HCT116 (cell line): ENCODE results near the gene CILP2. TPM values are rescaled to one million over a fixed set of nuclear protein-coding genes. Genes with fewer than 3 reads are reported as not detected.

Experiments
- ATAC-seq: fragments of 200-7000 bp; cut with Tn5 transposase; 2 replicates; pipeline ENCODE4 v1.9.1; 2020; ENCODE audit warnings: mild to moderate bottlenecking, moderate library complexity
- BruUV-seq: library from RNA; stranded (reverse); fragments of 400-500 nt; replicated peaks from 2 replicates; lab custom pipeline; 2021; lab: Mats Ljungman, UMichigan
- CTCF ChIA-PET: fragments of 300-600 bp; sonication (Branson Sonifier 250); formaldehyde crosslinking; loops from one replicate; lab custom pipeline; 2021; ENCODE audit warnings: antibody characterized with exemption; lab: Charles Lee
- POLR2A ChIA-PET: fragments of 300-600, 350-600 bp; sonication (Branson Sonifier 250); formaldehyde crosslinking; loops from one replicate; lab custom pipeline; 2021; ENCODE audit warnings: antibody characterized with exemption; lab: Charles Lee
- RAD21 ChIA-PET, 2 experiments: fragments of 300-600 bp; sonication (Branson Sonifier 250); formaldehyde crosslinking; loops; one replicate each; lab custom pipeline; 2023; ENCODE audit warnings: low total read pairs in 2 of 2; ENCODE audit not compliant: uncharacterized antibody in 2 of 2, unreplicated experiment in 2 of 2, low non-redundant PET in 1 of 2; lab: Charles Lee
- DNase-seq: peaks from one replicate; pipeline ENCODE4 v3.0.0-alpha.2; 2010; ENCODE audit warnings: low read depth, low spot score
- H2AFZ ChIP-seq: fragments of 200-600 bp; shearing (Covaris generic), sonication (generic); 2 replicates; pipeline ENCODE4 v1.6.1; 2017; ENCODE audit warnings: low read depth, mixed run types, mixed read lengths, antibody characterized with exemption, low read length; ENCODE audit not compliant: poor library complexity, severe bottlenecking
- H3K27ac ChIP-seq: 2 replicates; pipeline ENCODE4 v1.5.1; 2012; ENCODE audit warnings: low read depth, low read length
- H3K27me3 ChIP-seq: fragments of 200-600 bp; sonication (generic); 2 replicates; pipeline ENCODE4 v1.6.1; 2016; ENCODE audit warnings: mixed run types, low read length, mixed read lengths; ENCODE audit not compliant: insufficient read depth
- H3K36me3 ChIP-seq, 2 experiments: fragments of 200-500 bp in 1 of 2; fragments of 200-600 bp in 1 of 2; sonication (Bioruptor generic) in 1 of 2; sonication (generic) in 1 of 2; 2 replicates each; pipeline versions ENCODE4 v1.5.1 to v1.6.1; 2014 to 2016; ENCODE audit warnings: low read length in 2 of 2, inconsistent platforms in 1 of 2, mixed read lengths in 1 of 2, mixed run types in 1 of 2; ENCODE audit not compliant: insufficient read depth in 2 of 2, control insufficient read depth in 1 of 2
- H3K4me1 ChIP-seq, 2 experiments: fragments of 200-600 bp in 1 of 2; sonication (generic) in 1 of 2; 2 replicates each; pipeline versions ENCODE4 v1.5.1 to v1.6.1; 2012 to 2017; ENCODE audit warnings: low read length in 2 of 2, inconsistent platforms in 1 of 2, mild to moderate bottlenecking in 1 of 2, mixed read lengths in 1 of 2, mixed run types in 1 of 2, moderate library complexity in 1 of 2; ENCODE audit not compliant: insufficient read depth in 2 of 2, control insufficient read depth in 1 of 2
- H3K4me2 ChIP-seq: fragments of 200-600 bp; sonication (generic); 2 replicates; pipeline ENCODE4 v1.6.1; 2017; ENCODE audit warnings: mixed run types, low read length, mixed read lengths
- H3K4me3 ChIP-seq, 2 experiments: fragments of 200-600 bp in 1 of 2; sonication (generic) in 1 of 2; replicated peaks in 1 of 2; 2 replicates each; pipeline ENCODE4 v1.5.1; 2011 to 2016; ENCODE audit warnings: low read length in 2 of 2, control low read depth in 1 of 2, low read depth in 1 of 2, mild to moderate bottlenecking in 1 of 2, mixed read lengths in 1 of 2, mixed run types in 1 of 2
- H3K79me2 ChIP-seq: fragments of 200-600 bp; sonication (generic); 2 replicates; pipeline ENCODE4 v1.6.1; 2017; ENCODE audit warnings: mild to moderate bottlenecking, mixed run types, low read length, moderate library complexity, mixed read lengths; ENCODE audit not compliant: insufficient read depth
- H3K9ac ChIP-seq: fragments of 200-600 bp; sonication (generic); 2 replicates; pipeline ENCODE4 v1.6.1; 2016; ENCODE audit warnings: low read length, mixed read lengths
- H3K9me2 ChIP-seq: fragments of 200-600 bp; sonication (generic), shearing (Covaris generic); 2 replicates; pipeline ENCODE4 v1.6.1; 2017; ENCODE audit warnings: mixed run types, mild to moderate bottlenecking, moderate library complexity; ENCODE audit not compliant: insufficient read depth
- H3K9me3 ChIP-seq, 2 experiments: fragments of 200-500 bp in 1 of 2; fragments of 200-600 bp in 1 of 2; sonication (Bioruptor generic) in 1 of 2; sonication (generic) in 1 of 2; 2 replicates each; pipeline ENCODE4 v1.6.1; 2014 to 2017; ENCODE audit warnings: low read length in 2 of 2, mixed read lengths in 2 of 2, inconsistent platforms in 1 of 2, low read depth in 1 of 2, mild to moderate bottlenecking in 1 of 2, mixed run types in 1 of 2, moderate library complexity in 1 of 2; ENCODE audit not compliant: control insufficient read depth in 1 of 2, insufficient read depth in 1 of 2
- H4K20me1 ChIP-seq: fragments of 200-600 bp; sonication (generic), shearing (Covaris generic); 2 replicates; pipeline ENCODE4 v1.6.1; 2017; ENCODE audit warnings: mixed run types, mild to moderate bottlenecking, moderate library complexity; ENCODE audit not compliant: insufficient read depth
- CBX3 ChIP-seq: IDR thresholded peaks from 2 replicates; pipeline ENCODE4 v1.6.1; 2012; ENCODE audit warnings: low read depth
- EGR1 ChIP-seq: IDR thresholded peaks from 2 replicates; pipeline ENCODE4 v1.6.1; 2012; ENCODE audit warnings: low read depth
- ELF1 ChIP-seq: IDR thresholded peaks from 2 replicates; pipeline ENCODE4 v1.6.1; 2012; ENCODE audit warnings: low read depth, borderline replicate concordance
- EZH2phosphoT487 ChIP-seq: fragments of 200-600 bp; IDR thresholded peaks from 2 replicates; pipeline ENCODE4 v1.6.1; 2018; ENCODE audit warnings: antibody characterized with exemption, borderline replicate concordance
- POLR2A ChIP-seq: IDR thresholded peaks from 2 replicates; pipeline ENCODE4 v1.7.0; 2011; ENCODE audit warnings: borderline replicate concordance; ENCODE audit not compliant: insufficient read depth, insufficient read length; ENCODE audit errors: extremely low read depth
- SIN3A ChIP-seq: IDR thresholded peaks from 2 replicates; pipeline ENCODE4 v1.6.1; 2012; ENCODE audit warnings: low read depth
- SP1 ChIP-seq: IDR thresholded peaks from 2 replicates; pipeline ENCODE4 v1.6.1; 2012; ENCODE audit warnings: low read depth
- YY1 ChIP-seq: IDR thresholded peaks from 2 replicates; pipeline ENCODE4 v1.6.1; 2011; ENCODE audit warnings: low read length, low read depth, moderate library complexity, mild to moderate bottlenecking; ENCODE audit not compliant: insufficient replicate concordance; ENCODE audit errors: extremely low read depth
- ZFX ChIP-seq: fragments of 450-650 bp; IDR thresholded peaks from 2 replicates; pipeline ENCODE4 v1.6.1; 2017
- ZNF274 ChIP-seq: fragments of 200-500 bp; sonication (Bioruptor generic); IDR thresholded peaks from 2 replicates; pipeline ENCODE4 v1.6.1; 2014; ENCODE audit warnings: mild to moderate bottlenecking, low read depth, low read length, inconsistent platforms
- intact Hi-C: fragments of 100-400 bp; cut with micrococcal nuclease; formaldehyde crosslinking; loops from 2 replicates; pipeline ENCODE4 v1.10.0; 2022
- total RNA-seq: library from RNA; stranded (reverse); gene quantifications from one replicate; pipeline ENCODE4 v1.2.1, GENCODE V29; 2021; ENCODE audit not compliant: unreplicated experiment
- TF ChIP-seq, protein P1 (sequence below): IDR thresholded peaks from 2 replicates; pipeline ENCODE4 v1.6.1; 2011; ENCODE audit warnings: mild to moderate bottlenecking, low read length, moderate library complexity; ENCODE audit not compliant: insufficient replicate concordance; ENCODE audit errors: extremely low read depth

The CILP2 gene
- total RNA-seq, 1 experiment from 2014 or later = 13.1 TPM

DNA sequence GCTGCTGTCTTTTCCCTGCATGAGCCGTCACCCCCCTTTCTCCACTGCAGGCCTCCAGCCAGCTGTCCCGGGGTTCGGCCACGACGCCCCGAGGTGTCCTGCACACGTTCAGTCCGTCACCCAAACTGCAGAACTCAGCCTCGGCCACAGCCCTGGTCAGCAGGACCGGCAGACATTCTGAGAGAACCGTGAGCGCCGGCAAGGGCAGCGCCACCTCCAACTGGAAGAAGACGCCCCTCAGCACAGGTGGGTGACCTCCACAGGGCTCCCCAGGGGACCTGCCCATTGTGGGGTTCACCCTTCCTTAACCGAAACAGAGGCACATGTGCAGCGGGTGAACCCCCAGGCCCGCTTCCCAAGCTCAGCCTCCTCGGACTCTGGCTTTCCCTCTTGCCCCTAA is 35.8 kb upstream of the CILP2 start:
- Histone ChIP-seq H3K4me1 (no peaks in the 10 kb centered on the region), H3K36me3 (peaks cover 18 to 47% of the 10 kb centered on the region in 2 experiments; a peak in 3 of 4 replicates), H3K27ac (no peak overlapping the region), H2AFZ (no peak overlapping the region), H3K9me3 (no peaks in the 10 kb centered on the region), H3K27me3 (no peaks in the 10 kb centered on the region), H3K9me2 (no peaks in the 10 kb centered on the region), H3K4me2 (no peak overlapping the region), H4K20me1 (no peaks in the 10 kb centered on the region), H3K9ac (no peak overlapping the region), H3K4me3 (no peak overlapping the region), H3K79me2 (peaks cover 3% of the 10 kb centered on the region; the same call in 1 of the 2 replicates)
- intact Hi-C loops = no loop called here
- TF ChIP-seq POLR2A = no peak
- TF ChIP-seq EZH2phosphoT487 = no peak
- TF ChIP-seq SP1 = no peak
- no peak for DNase-seq
- ChIA-PET RAD21 (no interaction called here), CTCF (interaction anchor here (0.6 kb wide), 1 partner anchor 82 kb away, joined by 3 read pairs; no protein-coding TSS in a partner anchor), POLR2A (no interaction called here)
- no peak for ATAC-seq
- BruUV-seq = no TSS peak

GRCh38 chr19:19502808-19503602 is 35.1 kb upstream of the CILP2 start:
- H3K4me1 ChIP-seq = no peaks in the 10 kb centered on the region
- no peaks in the 10 kb centered on the region for H3K9me3 ChIP-seq
- ChIA-PET CTCF (interaction anchor here (0.6 kb wide), 1 partner anchor 83 kb away, joined by 3 read pairs; no protein-coding TSS in a partner anchor), RAD21 (no interaction called here), POLR2A (no interaction called here)
- no peaks in the 10 kb centered on the region for H4K20me1 ChIP-seq
- no peak for DNase-seq
- peaks cover 18 to 43% of the 10 kb centered on the region in 2 experiments; a peak in 3 of 4 replicates for H3K36me3 ChIP-seq
- intact Hi-C loops = no loop called here
- H3K9me2 ChIP-seq = no peaks in the 10 kb centered on the region
- no peak overlapping the region for H3K4me3 ChIP-seq
- BruUV-seq = no TSS peak
- H3K4me2 ChIP-seq = no peak overlapping the region
- no peak overlapping the region for H2AFZ ChIP-seq
- H3K9ac ChIP-seq = no peak overlapping the region
- no peak for ATAC-seq
- no peaks in the 10 kb centered on the region for H3K79me2 ChIP-seq
- TF ChIP-seq EGR1 (no peak), CBX3 (no peak), EZH2phosphoT487 (no peak), ZNF274 (no peak), ELF1 (no peak), ZFX (no peak), YY1 (no peak), SIN3A (no peak), SP1 (no peak)
- TF ChIP-seq, protein P1, sequence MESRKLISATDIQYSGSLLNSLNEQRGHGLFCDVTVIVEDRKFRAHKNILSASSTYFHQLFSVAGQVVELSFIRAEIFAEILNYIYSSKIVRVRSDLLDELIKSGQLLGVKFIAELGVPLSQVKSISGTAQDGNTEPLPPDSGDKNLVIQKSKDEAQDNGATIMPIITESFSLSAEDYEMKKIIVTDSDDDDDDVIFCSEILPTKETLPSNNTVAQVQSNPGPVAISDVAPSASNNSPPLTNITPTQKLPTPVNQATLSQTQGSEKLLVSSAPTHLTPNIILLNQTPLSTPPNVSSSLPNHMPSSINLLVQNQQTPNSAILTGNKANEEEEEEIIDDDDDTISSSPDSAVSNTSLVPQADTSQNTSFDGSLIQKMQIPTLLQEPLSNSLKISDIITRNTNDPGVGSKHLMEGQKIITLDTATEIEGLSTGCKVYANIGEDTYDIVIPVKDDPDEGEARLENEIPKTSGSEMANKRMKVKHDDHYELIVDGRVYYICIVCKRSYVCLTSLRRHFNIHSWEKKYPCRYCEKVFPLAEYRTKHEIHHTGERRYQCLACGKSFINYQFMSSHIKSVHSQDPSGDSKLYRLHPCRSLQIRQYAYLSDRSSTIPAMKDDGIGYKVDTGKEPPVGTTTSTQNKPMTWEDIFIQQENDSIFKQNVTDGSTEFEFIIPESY = no peak
- H3K27ac ChIP-seq = no peak overlapping the region
- no peaks in the 10 kb centered on the region for H3K27me3 ChIP-seq
